AG04450 (cell line): Measurements from ENCODE around the gene DRC7. TPM values are rescaled to one million over a fixed set of nuclear protein-coding genes. Genes with fewer than 3 reads are reported as not detected.

ENCODE experiments used
- CTCF ChIA-PET: fragments of 300-600, 350-600 bp; formaldehyde crosslinking; extraction: SDS; loops from one replicate; lab custom pipeline; 2022; ENCODE audit warnings: antibody characterized with exemption, inconsistent platforms; lab: Charles Lee
- POLR2A ChIA-PET: fragments of 350-600 bp; formaldehyde crosslinking; extraction: SDS; loops from one replicate; lab custom pipeline; 2021; ENCODE audit warnings: antibody characterized with exemption, inconsistent platforms; lab: Yijun Ruan, JAX
- DNase-seq: peaks from one replicate; pipeline ENCODE4 v3.0.0-alpha.2; 2011; ENCODE audit warnings: low read depth, low spot score
- H3K27ac ChIP-seq: one replicate; pipeline ENCODE4 v1.5.1; 2012; ENCODE audit warnings: low read depth, low read length, control low read depth
- H3K27me3 ChIP-seq: one replicate; pipeline ENCODE4 v1.6.0; 2012; ENCODE audit warnings: low read length; ENCODE audit not compliant: control insufficient read depth, insufficient read depth
- H3K4me3 ChIP-seq: 2 replicates; pipeline ENCODE4 v1.5.1; 2011; ENCODE audit warnings: mild to moderate bottlenecking, low read depth, low read length, control low read depth
- H3K9me3 ChIP-seq: 2 replicates; pipeline ENCODE4 v1.5.1; 2012; ENCODE audit warnings: low read length; ENCODE audit not compliant: control insufficient read depth, insufficient read depth
- polyA plus RNA-seq: library from polyadenylated mRNA; depleted of rRNA; stranded (reverse); fragments of >200 nt; gene quantifications from 2 replicates; pipeline ENCODE4 v1.2.3, GENCODE V29; 2011
- TF ChIP-seq, protein P1 (sequence below): IDR thresholded peaks from 2 replicates; pipeline ENCODE4 v1.5.1; 2011; ENCODE audit warnings: low read depth, low read length, control low read depth, inconsistent platforms

Gene DRC7
- polyA plus RNA-seq, 1 experiment = not detected

DNA sequence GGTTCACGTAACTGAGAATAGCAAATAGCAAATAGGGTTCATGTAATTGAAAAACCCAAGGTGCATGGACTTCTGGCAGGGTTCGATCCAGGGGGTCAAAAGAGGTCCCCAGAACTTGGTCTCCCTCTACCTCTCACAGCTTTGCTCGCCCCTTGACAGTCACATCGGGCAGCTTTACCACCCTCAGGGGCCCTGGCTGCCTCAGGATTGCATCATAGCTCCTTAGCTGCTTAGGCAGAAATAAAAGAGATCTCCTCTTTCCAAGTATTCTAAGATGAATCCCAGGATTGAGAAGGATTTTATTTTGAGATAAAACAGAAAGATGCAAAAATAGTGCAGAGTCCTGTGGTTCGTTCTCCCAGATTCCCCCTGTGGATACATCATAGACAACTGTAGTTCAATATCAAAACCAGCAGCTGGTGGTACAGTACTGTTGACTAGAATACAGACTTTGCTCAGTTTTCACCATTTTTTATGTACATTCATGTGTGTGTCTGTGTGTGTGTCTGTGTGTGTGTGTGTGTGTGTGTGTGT lies 13.7 kb upstream of the DRC7 start:
- Histone ChIP-seq H3K4me3 (no peak overlapping the region), H3K9me3 (no peaks in the 10 kb centered on the region; the same call in 1 of the 2 replicates), H3K27ac (no peak overlapping the region), H3K27me3 (peaks cover 53% of the 10 kb centered on the region)
- ChIA-PET CTCF (interaction anchor here (0.7 kb wide), 1 partner anchor 441 kb away, joined by 4 read pairs; no protein-coding TSS in a partner anchor), POLR2A (no interaction called here)
- no peak for DNase-seq
- TF ChIP-seq, protein P1, sequence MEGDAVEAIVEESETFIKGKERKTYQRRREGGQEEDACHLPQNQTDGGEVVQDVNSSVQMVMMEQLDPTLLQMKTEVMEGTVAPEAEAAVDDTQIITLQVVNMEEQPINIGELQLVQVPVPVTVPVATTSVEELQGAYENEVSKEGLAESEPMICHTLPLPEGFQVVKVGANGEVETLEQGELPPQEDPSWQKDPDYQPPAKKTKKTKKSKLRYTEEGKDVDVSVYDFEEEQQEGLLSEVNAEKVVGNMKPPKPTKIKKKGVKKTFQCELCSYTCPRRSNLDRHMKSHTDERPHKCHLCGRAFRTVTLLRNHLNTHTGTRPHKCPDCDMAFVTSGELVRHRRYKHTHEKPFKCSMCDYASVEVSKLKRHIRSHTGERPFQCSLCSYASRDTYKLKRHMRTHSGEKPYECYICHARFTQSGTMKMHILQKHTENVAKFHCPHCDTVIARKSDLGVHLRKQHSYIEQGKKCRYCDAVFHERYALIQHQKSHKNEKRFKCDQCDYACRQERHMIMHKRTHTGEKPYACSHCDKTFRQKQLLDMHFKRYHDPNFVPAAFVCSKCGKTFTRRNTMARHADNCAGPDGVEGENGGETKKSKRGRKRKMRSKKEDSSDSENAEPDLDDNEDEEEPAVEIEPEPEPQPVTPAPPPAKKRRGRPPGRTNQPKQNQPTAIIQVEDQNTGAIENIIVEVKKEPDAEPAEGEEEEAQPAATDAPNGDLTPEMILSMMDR = no peak

- Histone ChIP-seq H3K9me3 (no peaks in the 10 kb centered on the region; the same call in 1 of the 2 replicates), H3K4me3 (no peak overlapping the region), H3K27ac (no peak overlapping the region), H3K27me3 (peaks cover 46% of the 10 kb centered on the region)
- ChIA-PET CTCF (no interaction called here), POLR2A (no interaction called here)
- DNase-seq = no peak
- TF ChIP-seq, protein P1 = no peak
Measured at GRCh38 chr16:57681950-57682728, 12.5 kb upstream of the DRC7 start.

DNA sequence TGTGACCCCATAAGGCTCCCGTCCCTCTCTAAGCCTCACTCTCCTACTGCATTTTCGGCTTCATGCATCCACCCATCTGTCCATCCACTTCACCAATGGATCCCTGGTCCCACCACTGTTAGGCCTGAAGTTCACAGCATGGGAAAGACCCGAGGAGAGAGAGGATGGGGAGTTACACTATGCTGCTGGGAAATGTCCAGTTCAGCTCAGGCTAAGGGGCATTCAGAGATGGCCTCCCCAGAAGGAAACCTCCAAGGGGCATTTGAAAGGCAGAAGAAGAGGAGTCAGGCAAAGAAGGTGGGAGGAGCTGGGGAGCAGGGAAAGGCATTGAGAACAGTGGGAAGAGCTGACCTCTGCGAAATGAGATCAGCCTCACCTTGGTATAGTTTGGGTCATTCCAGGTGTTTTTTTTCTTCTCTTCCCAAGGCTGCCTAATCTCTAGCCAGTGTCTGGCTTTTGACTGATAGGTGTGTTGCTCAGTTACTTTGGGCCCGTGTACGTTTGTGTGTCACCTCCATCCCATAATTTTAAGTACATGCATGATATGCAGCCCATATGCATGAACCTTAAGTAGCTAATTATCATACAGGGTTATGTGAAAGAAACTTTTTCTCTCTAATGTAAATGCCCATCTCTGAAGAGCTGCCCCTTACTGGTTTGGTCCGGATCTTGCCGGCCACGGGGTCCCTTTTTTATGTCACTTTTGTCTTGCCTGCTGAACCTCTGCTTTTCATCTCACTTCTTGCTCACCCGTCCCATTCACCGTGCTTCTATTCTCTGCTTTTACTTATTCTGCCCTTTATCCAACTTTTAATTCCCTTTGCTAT lies 11.6 kb upstream of the DRC7 start:
- no peaks in the 10 kb centered on the region; the same call in 1 of the 2 replicates for H3K9me3 ChIP-seq
- no peak overlapping the region for H3K4me3 ChIP-seq
- ChIA-PET POLR2A (no interaction called here), CTCF (no interaction called here)
- TF ChIP-seq, protein P1 = no peak
- no peak overlapping the region for H3K27ac ChIP-seq
- no peak for DNase-seq
- peaks cover 42% of the 10 kb centered on the region for H3K27me3 ChIP-seq

GRCh38 chr16:57683636-57684545 lies 10.7 kb upstream of the DRC7 start:
- POLR2A ChIA-PET = no interaction called here

More at GRCh38 chr16:57683636-57684545, 10.7 kb upstream of the DRC7 start:
- TF ChIP-seq, protein P1 = no peak
- no peak for DNase-seq
- Histone ChIP-seq H3K27ac (no peak overlapping the region), H3K9me3 (no peaks in the 10 kb centered on the region; the same call in 1 of the 2 replicates), H3K4me3 (no peak overlapping the region), H3K27me3 (peaks cover 48% of the 10 kb centered on the region)
- CTCF ChIA-PET = no interaction called here
